ENCODE measurements around the gene AOC3. TPM values are rescaled to one million over a fixed set of nuclear protein-coding genes. Genes with fewer than 3 reads are reported as not detected.

Gene AOC3
- total and polyA plus RNA-seq, 2 of the 13 experiments (the other 11 are each of a cell fraction or from before 2014, with no cell fraction given), result 8.7 to 51.7 TPM

GRCh38 chr17:42878123-42878880 is 27.3 kb downstream of the AOC3 start (continued):
- TF ChIP-seq, protein P1, sequence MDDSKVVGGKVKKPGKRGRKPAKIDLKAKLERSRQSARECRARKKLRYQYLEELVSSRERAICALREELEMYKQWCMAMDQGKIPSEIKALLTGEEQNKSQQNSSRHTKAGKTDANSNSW (CRISPR knock-in tag; IDR thresholded peaks at IDR 0.05; ENCODE audit: borderline replicate concordance), result no peak
- TF ChIP-seq RORA (CRISPR knock-in tag; IDR thresholded peaks at IDR 0.05) (no peak), FOXP4 (CRISPR knock-in tag; IDR thresholded peaks at IDR 0.05) (peak; percentile 57; the same call in 1 of the 2 replicates), ZNF746 (CRISPR knock-in tag; IDR thresholded peaks at IDR 0.05) (no peak), ETV5 (CRISPR knock-in tag; IDR thresholded peaks at IDR 0.05; ENCODE audit: borderline replicate concordance) (no peak; the same call in 1 of the 2 replicates), SUZ12 (IDR thresholded peaks at IDR 0.05; ENCODE audit: low read depth, low read length) (no peak), ZNF644 (CRISPR knock-in tag; IDR thresholded peaks at IDR 0.05; ENCODE audit: low read depth) (no peak), ZZZ3 (CRISPR knock-in tag; IDR thresholded peaks at IDR 0.05; ENCODE audit: borderline replicate concordance) (no peak), PHF8 (CRISPR knock-in tag; IDR thresholded peaks at IDR 0.05) (no peak), TGIF2 (CRISPR knock-in tag; IDR thresholded peaks at IDR 0.05) (no peak), ZNF251 (CRISPR knock-in tag; IDR thresholded peaks at IDR 0.05) (no peak), ZNF781 (CRISPR knock-in tag; IDR thresholded peaks at IDR 0.05; ENCODE audit: borderline replicate concordance, not compliant biosample characterization) (no peak), HBP1 (CRISPR knock-in tag; IDR thresholded peaks at IDR 0.05; ENCODE audit: low read depth) (no peak), LCORL (IDR thresholded peaks at IDR 0.05) (no peak), LCORL (CRISPR knock-in tag; IDR thresholded peaks at IDR 0.05) (peak; percentile 97), CC2D1A (CRISPR knock-in tag; IDR thresholded peaks at IDR 0.05) (0 out of 2 replicates have a peak, but pooled peaks have one; percentile 19), ZNF335 (CRISPR knock-in tag; IDR thresholded peaks at IDR 0.05) (no peak), ZNF614 (CRISPR knock-in tag; IDR thresholded peaks at IDR 0.05; ENCODE audit: borderline replicate concordance) (0 out of 2 replicates have a peak, but pooled peaks have one; percentile 12), NR3C1 (CRISPR knock-in tag; IDR thresholded peaks at IDR 0.05) (no peak)
- TF ChIP-seq, protein P2, sequence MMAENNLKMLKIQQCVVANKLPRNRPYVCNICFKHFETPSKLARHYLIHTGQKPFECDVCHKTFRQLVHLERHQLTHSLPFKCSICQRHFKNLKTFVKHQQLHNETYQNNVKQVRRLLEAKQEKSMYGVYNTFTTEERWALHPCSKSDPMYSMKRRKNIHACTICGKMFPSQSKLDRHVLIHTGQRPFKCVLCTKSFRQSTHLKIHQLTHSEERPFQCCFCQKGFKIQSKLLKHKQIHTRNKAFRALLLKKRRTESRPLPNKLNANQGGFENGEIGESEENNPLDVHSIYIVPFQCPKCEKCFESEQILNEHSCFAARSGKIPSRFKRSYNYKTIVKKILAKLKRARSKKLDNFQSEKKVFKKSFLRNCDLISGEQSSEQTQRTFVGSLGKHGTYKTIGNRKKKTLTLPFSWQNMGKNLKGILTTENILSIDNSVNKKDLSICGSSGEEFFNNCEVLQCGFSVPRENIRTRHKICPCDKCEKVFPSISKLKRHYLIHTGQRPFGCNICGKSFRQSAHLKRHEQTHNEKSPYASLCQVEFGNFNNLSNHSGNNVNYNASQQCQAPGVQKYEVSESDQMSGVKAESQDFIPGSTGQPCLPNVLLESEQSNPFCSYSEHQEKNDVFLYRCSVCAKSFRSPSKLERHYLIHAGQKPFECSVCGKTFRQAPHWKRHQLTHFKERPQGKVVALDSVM (CRISPR knock-in tag; IDR thresholded peaks at IDR 0.05), result peak; percentile 94
- TF ChIP-seq, protein P3, sequence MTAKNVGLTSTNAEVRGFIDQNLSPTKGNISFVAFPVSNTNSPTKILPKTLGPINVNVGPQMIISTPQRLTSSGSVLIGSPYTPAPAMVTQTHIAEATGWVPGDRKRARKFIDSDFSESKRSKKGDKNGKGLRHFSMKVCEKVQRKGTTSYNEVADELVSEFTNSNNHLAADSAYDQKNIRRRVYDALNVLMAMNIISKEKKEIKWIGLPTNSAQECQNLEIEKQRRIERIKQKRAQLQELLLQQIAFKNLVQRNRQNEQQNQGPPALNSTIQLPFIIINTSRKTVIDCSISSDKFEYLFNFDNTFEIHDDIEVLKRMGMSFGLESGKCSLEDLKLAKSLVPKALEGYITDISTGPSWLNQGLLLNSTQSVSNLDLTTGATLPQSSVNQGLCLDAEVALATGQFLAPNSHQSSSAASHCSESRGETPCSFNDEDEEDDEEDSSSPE (CRISPR knock-in tag; IDR thresholded peaks at IDR 0.05), result no peak
- TF ChIP-seq, protein P4, sequence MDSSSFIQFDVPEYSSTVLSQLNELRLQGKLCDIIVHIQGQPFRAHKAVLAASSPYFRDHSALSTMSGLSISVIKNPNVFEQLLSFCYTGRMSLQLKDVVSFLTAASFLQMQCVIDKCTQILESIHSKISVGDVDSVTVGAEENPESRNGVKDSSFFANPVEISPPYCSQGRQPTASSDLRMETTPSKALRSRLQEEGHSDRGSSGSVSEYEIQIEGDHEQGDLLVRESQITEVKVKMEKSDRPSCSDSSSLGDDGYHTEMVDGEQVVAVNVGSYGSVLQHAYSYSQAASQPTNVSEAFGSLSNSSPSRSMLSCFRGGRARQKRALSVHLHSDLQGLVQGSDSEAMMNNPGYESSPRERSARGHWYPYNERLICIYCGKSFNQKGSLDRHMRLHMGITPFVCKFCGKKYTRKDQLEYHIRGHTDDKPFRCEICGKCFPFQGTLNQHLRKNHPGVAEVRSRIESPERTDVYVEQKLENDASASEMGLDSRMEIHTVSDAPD (CRISPR knock-in tag; IDR thresholded peaks at IDR 0.05), result no peak

Measured in HepG2 (cell line).